ENCODE results near the gene TMEM175. TPM values are rescaled to one million over a fixed set of nuclear protein-coding genes. Genes with fewer than 3 reads are reported as not detected.

Gene TMEM175
- total RNA-seq, 1 experiment from 2014 or later: 22.3 TPM

- no peaks in the 10 kb centered on the region for H3K36me3 ChIP-seq (ENCODE audit: control insufficient read depth, insufficient read depth, low read length)
- no peaks in the 10 kb centered on the region for H3K4me1 ChIP-seq
- H3K27me3 ChIP-seq (replicated peaks; ENCODE audit: control insufficient read depth, insufficient read depth, low read length): no peaks in the 10 kb centered on the region
- intact Hi-C loops (cut with micrococcal nuclease; ENCODE audit: unreplicated experiment): no loop called here
- no peaks in the 10 kb centered on the region for H3K9me3 ChIP-seq
- TF ChIP-seq, protein P1, sequence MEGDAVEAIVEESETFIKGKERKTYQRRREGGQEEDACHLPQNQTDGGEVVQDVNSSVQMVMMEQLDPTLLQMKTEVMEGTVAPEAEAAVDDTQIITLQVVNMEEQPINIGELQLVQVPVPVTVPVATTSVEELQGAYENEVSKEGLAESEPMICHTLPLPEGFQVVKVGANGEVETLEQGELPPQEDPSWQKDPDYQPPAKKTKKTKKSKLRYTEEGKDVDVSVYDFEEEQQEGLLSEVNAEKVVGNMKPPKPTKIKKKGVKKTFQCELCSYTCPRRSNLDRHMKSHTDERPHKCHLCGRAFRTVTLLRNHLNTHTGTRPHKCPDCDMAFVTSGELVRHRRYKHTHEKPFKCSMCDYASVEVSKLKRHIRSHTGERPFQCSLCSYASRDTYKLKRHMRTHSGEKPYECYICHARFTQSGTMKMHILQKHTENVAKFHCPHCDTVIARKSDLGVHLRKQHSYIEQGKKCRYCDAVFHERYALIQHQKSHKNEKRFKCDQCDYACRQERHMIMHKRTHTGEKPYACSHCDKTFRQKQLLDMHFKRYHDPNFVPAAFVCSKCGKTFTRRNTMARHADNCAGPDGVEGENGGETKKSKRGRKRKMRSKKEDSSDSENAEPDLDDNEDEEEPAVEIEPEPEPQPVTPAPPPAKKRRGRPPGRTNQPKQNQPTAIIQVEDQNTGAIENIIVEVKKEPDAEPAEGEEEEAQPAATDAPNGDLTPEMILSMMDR (IDR thresholded peaks at IDR 0.05; ENCODE audit: insufficient read depth in 1 of 2, low read depth in 1 of 2, low read length in 1 of 2, severe bottlenecking in 1 of 2, unreplicated experiment in 1 of 2): no peak
- no peak overlapping the region for H3K4me3 ChIP-seq (ENCODE audit: low read depth, low read length)
- Mint-ChIP-seq H3K4me1 (ENCODE audit: low read depth, unreplicated experiment) (peaks cover 7% of the 10 kb centered on the region), H3K27me3 (ENCODE audit: insufficient read depth, unreplicated experiment) (no peaks in the 10 kb centered on the region), H3K9me3 (ENCODE audit: unreplicated experiment) (no peaks in the 10 kb centered on the region), H3K36me3 (ENCODE audit: insufficient read depth, unreplicated experiment) (no peaks in the 10 kb centered on the region), H3K27ac (ENCODE audit: unreplicated experiment) (peak overlapping the region; percentile 18), H3K4me3 (ENCODE audit: unreplicated experiment) (no peak overlapping the region)
- BruUV-seq (replicated peaks): no TSS peak
- POLR2A ChIA-PET: no interaction called here
- CTCF ChIA-PET: no interaction called here
- no peak for DNase-seq
Observed at GRCh38 chr4:945274-946102, 13.2 kb downstream of the TMEM175 start.

GRCh38 chr4:946103-946450, 13.8 kb downstream of the TMEM175 start:
- TF ChIP-seq, protein P1 (IDR thresholded peaks at IDR 0.05; ENCODE audit: insufficient read depth in 1 of 2, low read depth in 1 of 2, low read length in 1 of 2, severe bottlenecking in 1 of 2, unreplicated experiment in 1 of 2): no peak
- H3K27ac Mint-ChIP-seq (ENCODE audit: unreplicated experiment): no peak overlapping the region
- no peaks in the 10 kb centered on the region for H3K4me1 ChIP-seq
- intact Hi-C loops (cut with micrococcal nuclease; ENCODE audit: unreplicated experiment): no loop called here
- no peak overlapping the region for H3K4me3 ChIP-seq (ENCODE audit: low read depth, low read length)
- DNase-seq: no peak
- no peak overlapping the region for H3K4me3 Mint-ChIP-seq (ENCODE audit: unreplicated experiment)
- H3K9me3 Mint-ChIP-seq (ENCODE audit: unreplicated experiment): no peaks in the 10 kb centered on the region
- H3K36me3 ChIP-seq (ENCODE audit: control insufficient read depth, insufficient read depth, low read length): no peaks in the 10 kb centered on the region
- BruUV-seq (replicated peaks): no TSS peak
- peaks cover 7% of the 10 kb centered on the region for H3K4me1 Mint-ChIP-seq (ENCODE audit: low read depth, unreplicated experiment)
- ChIA-PET POLR2A (no interaction called here), CTCF (no interaction called here)
- no peaks in the 10 kb centered on the region for H3K9me3 ChIP-seq
- H3K27me3 Mint-ChIP-seq (ENCODE audit: insufficient read depth, unreplicated experiment): no peaks in the 10 kb centered on the region
- no peaks in the 10 kb centered on the region for H3K27me3 ChIP-seq (replicated peaks; ENCODE audit: control insufficient read depth, insufficient read depth, low read length)
- H3K36me3 Mint-ChIP-seq (ENCODE audit: insufficient read depth, unreplicated experiment): no peaks in the 10 kb centered on the region

GRCh38 chr4:946517-947471, 14.5 kb downstream of the TMEM175 start:
- CTCF ChIA-PET: no interaction called here
- no peaks in the 10 kb centered on the region for H3K36me3 Mint-ChIP-seq (ENCODE audit: insufficient read depth, unreplicated experiment)
- no peaks in the 10 kb centered on the region for H3K27me3 Mint-ChIP-seq (ENCODE audit: insufficient read depth, unreplicated experiment)
- BruUV-seq (replicated peaks): no TSS peak
- Histone ChIP-seq H3K36me3 (ENCODE audit: control insufficient read depth, insufficient read depth, low read length) (no peaks in the 10 kb centered on the region), H3K4me3 (ENCODE audit: low read depth, low read length) (no peak overlapping the region), H3K27me3 (replicated peaks; ENCODE audit: control insufficient read depth, insufficient read depth, low read length) (no peaks in the 10 kb centered on the region), H3K4me1 (no peaks in the 10 kb centered on the region), H3K9me3 (no peaks in the 10 kb centered on the region)
- intact Hi-C loops (cut with micrococcal nuclease; ENCODE audit: unreplicated experiment): no loop called here
- H3K9me3 Mint-ChIP-seq (ENCODE audit: unreplicated experiment): no peaks in the 10 kb centered on the region
- H3K4me1 Mint-ChIP-seq (ENCODE audit: low read depth, unreplicated experiment): peaks cover 7% of the 10 kb centered on the region
- POLR2A ChIA-PET: no interaction called here
- H3K27ac Mint-ChIP-seq (ENCODE audit: unreplicated experiment): no peak overlapping the region
- no peak for DNase-seq
- no peak overlapping the region for H3K4me3 Mint-ChIP-seq (ENCODE audit: unreplicated experiment)
- TF ChIP-seq, protein P1 (IDR thresholded peaks at IDR 0.05; ENCODE audit: insufficient read depth in 1 of 2, low read depth in 1 of 2, low read length in 1 of 2, severe bottlenecking in 1 of 2, unreplicated experiment in 1 of 2): no peak
